Prostate gland (tissue), 2 donors: ENCODE results near the gene RTTN.

Experiments
- POLR2AphosphoS5 ChIP-seq: sonication (generic); formaldehyde crosslinking; IDR thresholded peaks from one replicate; pipeline ENCODE4 v1.6.1; 2017; ENCODE audit warnings: antibody characterized with exemption
- TF ChIP-seq, protein P1 (sequence below), 4 experiments: fragments of 200-600 bp in 2 of 4; fragments of 450-650 bp in 2 of 4; sonication (generic) in 2 of 4; IDR thresholded peaks; 1 replicate in 3 of 4; 2 replicates in 1 of 4; pipeline ENCODE4 v1.5.1; 2016 to 2019; ENCODE audit warnings: antibody characterized with exemption in 4 of 4, mild to moderate bottlenecking in 2 of 4, moderate library complexity in 2 of 4

DNA sequence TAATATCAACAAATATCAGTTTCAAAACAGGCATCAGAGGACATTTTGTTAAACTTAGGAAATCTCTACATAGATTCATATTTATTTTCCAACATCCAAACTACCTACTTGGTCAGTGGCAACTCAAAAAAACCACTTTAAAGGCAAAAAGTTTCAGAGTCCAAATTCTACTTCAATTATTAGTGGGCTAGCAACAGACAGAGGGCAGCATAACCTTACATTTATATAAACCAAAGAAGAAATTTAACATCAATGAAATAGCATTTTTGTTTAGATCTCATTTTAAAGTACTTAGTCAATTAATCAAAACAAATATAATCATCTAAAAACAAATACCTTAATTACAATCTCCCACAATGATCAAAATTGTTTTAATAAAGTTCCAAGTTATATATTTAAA lies 33.3 kb downstream of the RTTN start:
- no peak for TF ChIP-seq POLR2AphosphoS5
- TF ChIP-seq, protein P1, sequence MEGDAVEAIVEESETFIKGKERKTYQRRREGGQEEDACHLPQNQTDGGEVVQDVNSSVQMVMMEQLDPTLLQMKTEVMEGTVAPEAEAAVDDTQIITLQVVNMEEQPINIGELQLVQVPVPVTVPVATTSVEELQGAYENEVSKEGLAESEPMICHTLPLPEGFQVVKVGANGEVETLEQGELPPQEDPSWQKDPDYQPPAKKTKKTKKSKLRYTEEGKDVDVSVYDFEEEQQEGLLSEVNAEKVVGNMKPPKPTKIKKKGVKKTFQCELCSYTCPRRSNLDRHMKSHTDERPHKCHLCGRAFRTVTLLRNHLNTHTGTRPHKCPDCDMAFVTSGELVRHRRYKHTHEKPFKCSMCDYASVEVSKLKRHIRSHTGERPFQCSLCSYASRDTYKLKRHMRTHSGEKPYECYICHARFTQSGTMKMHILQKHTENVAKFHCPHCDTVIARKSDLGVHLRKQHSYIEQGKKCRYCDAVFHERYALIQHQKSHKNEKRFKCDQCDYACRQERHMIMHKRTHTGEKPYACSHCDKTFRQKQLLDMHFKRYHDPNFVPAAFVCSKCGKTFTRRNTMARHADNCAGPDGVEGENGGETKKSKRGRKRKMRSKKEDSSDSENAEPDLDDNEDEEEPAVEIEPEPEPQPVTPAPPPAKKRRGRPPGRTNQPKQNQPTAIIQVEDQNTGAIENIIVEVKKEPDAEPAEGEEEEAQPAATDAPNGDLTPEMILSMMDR (IDR thresholded peaks at IDR 0.05) = peak in 1 of 4 experiments; percentile 7
